Measurements from ENCODE around the gene ZNF280B. TPM values are rescaled to one million over a fixed set of nuclear protein-coding genes. Genes with fewer than 3 reads are reported as not detected.

ZNF280B gene
- total RNA-seq, 1 experiment from 2014 or later = 8.2 TPM

DNA sequence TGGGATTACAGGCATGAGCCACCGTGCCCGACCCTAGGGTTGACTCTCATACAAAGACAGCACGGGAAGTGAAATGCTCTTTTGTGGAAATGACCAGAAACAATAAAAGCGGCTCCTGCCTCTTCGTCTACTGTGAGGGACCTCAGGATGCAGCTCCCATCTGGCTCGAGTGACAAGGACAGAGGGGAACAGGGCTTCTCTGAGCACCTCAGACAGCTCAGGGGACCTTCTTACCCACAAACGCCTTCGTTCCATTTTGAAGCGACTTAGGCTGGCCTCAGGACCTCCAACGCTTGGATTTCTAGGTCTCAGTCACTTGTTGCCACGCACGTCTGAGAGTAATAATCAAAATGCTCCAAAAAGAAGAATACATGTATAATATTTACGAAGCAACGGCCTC lies 48.0 kb upstream of the ZNF280B start:
- H3K4me1 ChIP-seq (ENCODE audit: insufficient read depth, low read length) = no peaks in the 10 kb centered on the region
- no peak overlapping the region for H2BK120ac ChIP-seq (ENCODE audit: low read depth, low read length, poor library complexity, severe bottlenecking)
- no peak overlapping the region for H2BK15ac ChIP-seq (ENCODE audit: low read depth, low read length)
- no peak overlapping the region for H3K9ac ChIP-seq (ENCODE audit: extremely low read depth, insufficient read length, low read length)
- no peak overlapping the region for H3K14ac ChIP-seq (ENCODE audit: insufficient read depth, low read length)
- H3K79me1 ChIP-seq (ENCODE audit: insufficient read depth, low read depth, low read length, poor library complexity, severe bottlenecking) = no peaks in the 10 kb centered on the region
- H4K8ac ChIP-seq (replicated peaks; ENCODE audit: insufficient read length, low read depth, low read length) = no peak overlapping the region
- H2AFZ ChIP-seq (ENCODE audit: low read length) = no peak overlapping the region
- H3T11ph ChIP-seq (ENCODE audit: low read length) = no peak overlapping the region
- no peak overlapping the region for H3K27ac Mint-ChIP-seq
- no CpG with 5 or more reads among the region's 14 CpGs for WGBS (ENCODE audit: extremely low coverage, insufficient read length, low lambda C conversion rate)
- H3K27me3 ChIP-seq (ENCODE audit: insufficient read depth, low read length) = peaks cover 9% of the 10 kb centered on the region; the same call in 1 of the 2 replicates
- no peak overlapping the region for H2BK5ac ChIP-seq (ENCODE audit: insufficient read length, low read length)
- H3K4me3 Mint-ChIP-seq = no peak overlapping the region
- H3K79me2 ChIP-seq (ENCODE audit: insufficient read depth, low read length) = no peaks in the 10 kb centered on the region
- no peak overlapping the region for H2BK12ac ChIP-seq (ENCODE audit: insufficient read length, low read depth, low read length)
- no peak overlapping the region for H2BK20ac ChIP-seq (ENCODE audit: low read depth, low read length, poor library complexity, severe bottlenecking)
- H3K4ac ChIP-seq (ENCODE audit: low read depth, low read length) = no peak overlapping the region
- TF ChIP-seq, protein P1, sequence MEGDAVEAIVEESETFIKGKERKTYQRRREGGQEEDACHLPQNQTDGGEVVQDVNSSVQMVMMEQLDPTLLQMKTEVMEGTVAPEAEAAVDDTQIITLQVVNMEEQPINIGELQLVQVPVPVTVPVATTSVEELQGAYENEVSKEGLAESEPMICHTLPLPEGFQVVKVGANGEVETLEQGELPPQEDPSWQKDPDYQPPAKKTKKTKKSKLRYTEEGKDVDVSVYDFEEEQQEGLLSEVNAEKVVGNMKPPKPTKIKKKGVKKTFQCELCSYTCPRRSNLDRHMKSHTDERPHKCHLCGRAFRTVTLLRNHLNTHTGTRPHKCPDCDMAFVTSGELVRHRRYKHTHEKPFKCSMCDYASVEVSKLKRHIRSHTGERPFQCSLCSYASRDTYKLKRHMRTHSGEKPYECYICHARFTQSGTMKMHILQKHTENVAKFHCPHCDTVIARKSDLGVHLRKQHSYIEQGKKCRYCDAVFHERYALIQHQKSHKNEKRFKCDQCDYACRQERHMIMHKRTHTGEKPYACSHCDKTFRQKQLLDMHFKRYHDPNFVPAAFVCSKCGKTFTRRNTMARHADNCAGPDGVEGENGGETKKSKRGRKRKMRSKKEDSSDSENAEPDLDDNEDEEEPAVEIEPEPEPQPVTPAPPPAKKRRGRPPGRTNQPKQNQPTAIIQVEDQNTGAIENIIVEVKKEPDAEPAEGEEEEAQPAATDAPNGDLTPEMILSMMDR (conservative IDR thresholded peaks at IDR 0.05) = no peak
- H3K56ac ChIP-seq (ENCODE audit: insufficient read length, low read depth, low read length) = no peak overlapping the region
- no peaks in the 10 kb centered on the region for H3K23me2 ChIP-seq (ENCODE audit: insufficient read length, low read depth, low read length, poor library complexity, severe bottlenecking)
- H3K27me3 Mint-ChIP-seq (ENCODE audit: low read depth) = peaks cover 81% of the 10 kb centered on the region
- H4K91ac ChIP-seq (ENCODE audit: insufficient read length, low read depth, low read length) = no peak overlapping the region
- H3K36me3 Mint-ChIP-seq (ENCODE audit: insufficient read depth in 1 of 3, low read depth in 3 of 3) = peaks cover 0 to 7% (median 4%) of the 10 kb centered on the region in 3 experiments; a peak in 4 of 7 replicates
- H3K4me1 Mint-ChIP-seq = no peaks in the 10 kb centered on the region
- H3K27ac ChIP-seq (ENCODE audit: insufficient read length, low read depth, low read length) = no peak overlapping the region
- DNase-seq = no peak
- no peak overlapping the region for H3K23ac ChIP-seq (ENCODE audit: insufficient read length, low read depth, low read length)
- no peaks in the 10 kb centered on the region for H4K20me1 ChIP-seq (ENCODE audit: control insufficient read depth, insufficient read depth, insufficient read length)
- peaks cover 11 to 15% of the 10 kb centered on the region in 2 experiments; a peak in 4 of 5 replicates for H3K9me3 Mint-ChIP-seq
- H3K9me3 ChIP-seq (ENCODE audit: control insufficient read depth, low read depth, low read length) = no peaks in the 10 kb centered on the region
- H4K5ac ChIP-seq (ENCODE audit: insufficient read length, low read depth, low read length) = no peak overlapping the region
- H2AK5ac ChIP-seq (ENCODE audit: insufficient read length, low read length) = no peak overlapping the region
- no peak overlapping the region for H3K4me2 ChIP-seq (ENCODE audit: insufficient read depth, insufficient read length, low read length)
- no peak overlapping the region for H3K18ac ChIP-seq (ENCODE audit: insufficient read length, low read depth, low read length)
